ENCODE measurements around the gene TXLNG. TPM values are rescaled to one million over a fixed set of nuclear protein-coding genes. Genes with fewer than 3 reads are reported as not detected.

Gene TXLNG
- total RNA-seq, 1 donor from 2014 or later, result 11.2 TPM

DNA sequence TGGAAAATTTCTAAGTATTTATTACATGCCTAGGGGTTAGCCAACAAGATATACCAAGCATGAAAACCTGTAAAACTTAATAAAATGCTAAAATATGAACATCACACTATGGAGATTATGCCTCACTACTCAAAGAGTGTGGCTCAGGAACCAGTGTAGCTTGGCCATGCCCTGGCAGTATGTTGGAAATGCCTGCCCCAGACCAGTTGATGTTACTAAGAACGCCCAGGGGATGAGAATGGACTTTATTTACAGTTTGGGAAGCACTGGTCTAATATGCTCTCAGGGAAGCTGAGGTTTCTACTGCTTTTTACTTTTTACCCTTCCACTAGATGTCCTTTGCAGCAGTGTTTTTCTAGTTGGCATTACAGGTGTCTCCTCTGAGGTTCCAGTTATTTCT is 23.7 kb upstream of the TXLNG start:
- DNase-seq, result no peak
- Histone ChIP-seq H3K9me3 (no peaks in the 10 kb centered on the region), H3K4me1 (no peaks in the 10 kb centered on the region), H3K27ac (no peak overlapping the region), H3K4me3 (no peak overlapping the region), H3K36me3 (peaks cover 33% of the 10 kb centered on the region), H3K27me3 (ENCODE audit: low read depth) (no peaks in the 10 kb centered on the region)
- ATAC-seq, result no peak
- intact Hi-C loops (cut with DNase I), result no loop called here
- TF ChIP-seq, protein P1, sequence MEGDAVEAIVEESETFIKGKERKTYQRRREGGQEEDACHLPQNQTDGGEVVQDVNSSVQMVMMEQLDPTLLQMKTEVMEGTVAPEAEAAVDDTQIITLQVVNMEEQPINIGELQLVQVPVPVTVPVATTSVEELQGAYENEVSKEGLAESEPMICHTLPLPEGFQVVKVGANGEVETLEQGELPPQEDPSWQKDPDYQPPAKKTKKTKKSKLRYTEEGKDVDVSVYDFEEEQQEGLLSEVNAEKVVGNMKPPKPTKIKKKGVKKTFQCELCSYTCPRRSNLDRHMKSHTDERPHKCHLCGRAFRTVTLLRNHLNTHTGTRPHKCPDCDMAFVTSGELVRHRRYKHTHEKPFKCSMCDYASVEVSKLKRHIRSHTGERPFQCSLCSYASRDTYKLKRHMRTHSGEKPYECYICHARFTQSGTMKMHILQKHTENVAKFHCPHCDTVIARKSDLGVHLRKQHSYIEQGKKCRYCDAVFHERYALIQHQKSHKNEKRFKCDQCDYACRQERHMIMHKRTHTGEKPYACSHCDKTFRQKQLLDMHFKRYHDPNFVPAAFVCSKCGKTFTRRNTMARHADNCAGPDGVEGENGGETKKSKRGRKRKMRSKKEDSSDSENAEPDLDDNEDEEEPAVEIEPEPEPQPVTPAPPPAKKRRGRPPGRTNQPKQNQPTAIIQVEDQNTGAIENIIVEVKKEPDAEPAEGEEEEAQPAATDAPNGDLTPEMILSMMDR (IDR thresholded peaks at IDR 0.05), result no peak

DNA sequence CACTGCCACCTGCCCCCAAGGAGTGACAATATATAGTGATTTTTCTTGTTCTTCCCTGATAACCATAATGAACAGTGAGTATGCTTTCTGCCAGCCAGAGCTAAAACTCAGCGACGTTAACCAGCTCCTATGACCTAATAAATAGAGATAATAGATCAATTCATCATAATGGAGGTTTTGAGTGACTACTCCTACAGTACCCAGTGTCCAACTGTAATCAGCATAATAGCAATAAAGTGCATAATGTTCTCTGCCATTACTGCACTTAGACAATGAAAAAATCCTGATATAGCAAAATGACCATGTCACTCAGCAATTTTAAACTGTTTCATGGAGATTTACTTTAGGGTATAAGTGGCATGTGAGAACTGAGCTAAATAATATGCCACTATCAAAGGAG is 20.7 kb upstream of the TXLNG start:
- no peak for ATAC-seq
- no peak overlapping the region for H3K4me3 ChIP-seq
- no peaks in the 10 kb centered on the region for H3K27me3 ChIP-seq (ENCODE audit: low read depth)
- TF ChIP-seq, protein P1 (IDR thresholded peaks at IDR 0.05), result no peak
- no peaks in the 10 kb centered on the region for H3K9me3 ChIP-seq
- DNase-seq, result no peak
- H3K4me1 ChIP-seq, result no peaks in the 10 kb centered on the region
- peaks cover 4% of the 10 kb centered on the region for H3K36me3 ChIP-seq
- intact Hi-C loops (cut with DNase I), result no loop called here
- H3K27ac ChIP-seq, result no peak overlapping the region

DNA sequence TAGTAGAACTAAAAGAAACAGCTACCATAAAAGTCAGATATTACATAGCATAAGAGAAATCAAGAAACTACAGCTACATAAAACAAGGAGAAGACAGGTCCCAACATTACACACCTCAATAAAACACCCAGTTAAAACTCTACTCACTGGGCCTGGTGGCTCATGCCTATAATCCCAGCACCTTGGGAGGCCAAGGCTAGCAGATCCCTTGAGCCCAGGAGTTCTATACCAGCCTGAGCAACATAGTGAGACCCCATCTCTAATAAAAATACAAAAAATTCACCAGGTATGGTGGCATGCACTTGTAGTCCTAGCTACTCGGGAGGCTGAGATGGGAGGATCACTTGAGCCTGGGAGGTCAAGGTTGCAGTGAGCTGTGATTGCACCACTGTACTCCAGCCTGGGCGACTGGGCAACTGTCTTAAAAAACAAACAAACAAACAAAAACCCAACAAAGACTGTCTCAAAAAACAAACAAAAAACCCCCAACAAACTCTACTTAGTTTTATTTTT is 15.2 kb upstream of the TXLNG start:
- TF ChIP-seq, protein P1 (IDR thresholded peaks at IDR 0.05), result no peak
- no peaks in the 10 kb centered on the region for H3K4me1 ChIP-seq
- H3K36me3 ChIP-seq, result no peaks in the 10 kb centered on the region
- H3K4me3 ChIP-seq, result no peak overlapping the region
- DNase-seq (no peak), ATAC-seq (no peak)
- H3K27ac ChIP-seq, result no peak overlapping the region
- intact Hi-C loops (cut with DNase I), result no loop called here
- no peaks in the 10 kb centered on the region for H3K9me3 ChIP-seq
- H3K27me3 ChIP-seq (ENCODE audit: low read depth), result no peaks in the 10 kb centered on the region

DNA sequence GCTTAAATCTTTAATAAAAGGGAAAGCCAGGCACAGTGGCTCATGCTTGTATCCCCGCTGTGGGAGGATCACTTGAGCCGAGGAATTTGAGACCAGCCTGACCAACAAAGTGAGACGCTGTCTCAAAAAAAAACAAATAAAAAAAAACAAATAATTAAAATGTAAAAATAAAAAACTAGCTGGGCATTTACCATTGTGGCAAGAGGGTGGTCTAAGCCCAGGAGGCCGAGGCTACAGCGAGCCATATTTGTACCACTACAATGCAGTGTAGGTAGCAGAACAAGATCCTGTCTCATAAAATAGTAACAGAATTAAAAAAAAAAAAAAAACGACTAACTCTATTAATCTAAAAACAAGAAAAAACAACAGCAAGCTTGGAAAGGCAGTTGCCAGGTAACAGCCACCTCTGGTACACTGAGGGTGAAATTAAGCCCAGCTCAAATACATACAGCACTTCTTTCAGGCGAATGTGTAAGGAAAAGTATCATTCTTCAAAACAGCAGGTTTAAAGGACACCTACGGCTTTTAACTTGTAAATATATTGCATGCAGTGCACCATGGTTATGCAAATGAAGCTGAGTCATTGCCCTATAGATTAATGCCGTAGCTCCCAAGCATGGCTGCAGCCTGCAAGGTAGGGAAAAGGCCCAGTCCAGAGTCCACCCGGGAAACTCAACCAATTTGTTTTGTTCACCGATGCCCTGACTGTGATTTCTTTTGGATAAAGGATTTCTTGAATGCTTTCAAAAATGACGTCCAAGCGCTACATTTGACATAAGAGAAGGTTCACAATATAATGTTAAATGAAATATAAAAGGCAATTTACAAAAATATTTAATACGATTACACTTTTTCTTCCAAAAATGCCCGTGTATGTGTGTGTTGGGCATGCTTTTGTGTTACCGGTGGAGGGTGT is 14.5 kb upstream of the TXLNG start:
- Histone ChIP-seq H3K9me3 (no peaks in the 10 kb centered on the region), H3K36me3 (no peaks in the 10 kb centered on the region), H3K4me1 (no peaks in the 10 kb centered on the region), H3K4me3 (no peak overlapping the region), H3K27ac (no peak overlapping the region), H3K27me3 (ENCODE audit: low read depth) (no peaks in the 10 kb centered on the region)
- no peak for DNase-seq
- no peak for ATAC-seq
- intact Hi-C loops (cut with DNase I), result no loop called here
- TF ChIP-seq, protein P1 (IDR thresholded peaks at IDR 0.05), result no peak

DNA sequence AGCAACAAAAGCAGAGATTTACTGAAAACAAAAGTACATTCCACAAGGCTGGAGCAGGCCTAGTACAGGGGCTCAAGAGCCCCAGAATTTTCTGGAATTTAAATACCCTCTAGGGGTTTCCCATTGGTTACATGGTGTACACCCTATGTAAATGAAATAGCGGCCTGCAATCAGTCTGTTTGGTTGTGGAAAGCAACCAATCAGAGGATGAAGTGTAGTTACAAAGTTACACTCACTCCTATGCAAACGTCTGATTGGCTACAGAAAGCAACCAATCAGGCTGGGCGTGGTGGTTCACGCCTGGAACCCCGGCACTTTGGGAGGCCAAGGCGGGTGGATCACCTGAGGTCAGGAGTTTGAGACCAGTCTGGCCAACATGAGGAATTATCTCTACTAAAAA is 13.8 kb upstream of the TXLNG start:
- intact Hi-C loops (cut with DNase I), result no loop called here
- Histone ChIP-seq H3K36me3 (no peaks in the 10 kb centered on the region), H3K4me1 (no peaks in the 10 kb centered on the region), H3K9me3 (no peaks in the 10 kb centered on the region), H3K4me3 (no peak overlapping the region), H3K27ac (no peak overlapping the region), H3K27me3 (ENCODE audit: low read depth) (no peaks in the 10 kb centered on the region)
- TF ChIP-seq, protein P1 (IDR thresholded peaks at IDR 0.05), result no peak
- DNase-seq (no peak), ATAC-seq (no peak)
